Smooth muscle cell of the brain vasculature (primary cell): ENCODE data around the gene CACNG6.

ENCODE experiments used
- DNase-seq: peaks from one replicate; pipeline ENCODE4 v3.0.0-alpha.2; 2012; ENCODE audit warnings: low read depth, low spot score

The CACNG6 gene

GRCh38 chr19:54042989-54043388 lies 51.6 kb downstream of the CACNG6 start:
- DNase-seq, result no peak

GRCh38 chr19:54045771-54046170 lies 54.3 kb downstream of the CACNG6 start:
- DNase-seq, result no peak

- DNase-seq, result no peak
These were observed 56.2 kb downstream of the CACNG6 start for GRCh38 chr19:54047616-54048015.
